GM12878 (cell line): ENCODE measurements around the gene TBC1D10A. TPM values are rescaled to one million over a fixed set of nuclear protein-coding genes. Genes with fewer than 3 reads are reported as not detected.

Experiments
- ATAC-seq: fragments of 200-7000 bp; cut with Tn5 transposase; 3 replicates; pipeline ENCODE4 v1.9.1; 2020; ENCODE audit warnings: mild to moderate bottlenecking, moderate library complexity
- BruUV-seq: library from RNA; stranded (reverse); fragments of 400-500 nt; replicated peaks from 2 replicates; lab custom pipeline; 2021; lab: Mats Ljungman, UMichigan
- CTCF ChIA-PET: fragments of 300-600 bp; sonication (Branson Sonifier 250); formaldehyde crosslinking; extraction: SDS; loops from one replicate; lab custom pipeline; 2021; ENCODE audit warnings: inconsistent platforms; lab: Yijun Ruan, JAX
- POLR2A ChIA-PET: fragments of 350-600 bp; formaldehyde crosslinking; extraction: SDS; loops from one replicate; lab custom pipeline; 2021; ENCODE audit warnings: inconsistent platforms; lab: Charles Lee
- RAD21 ChIA-PET: fragments of 300-600 bp; sonication (Branson Sonifier 250); formaldehyde crosslinking; loops from one replicate; lab custom pipeline; 2023; ENCODE audit warnings: antibody characterized with exemption; ENCODE audit not compliant: unreplicated experiment; lab: Charles Lee
- SMC1A ChIA-PET: fragments of 300-600 bp; sonication (Branson Sonifier 250); formaldehyde crosslinking; loops from one replicate; lab custom pipeline; 2023; ENCODE audit not compliant: unreplicated experiment, uncharacterized antibody; lab: Charles Lee
- DNase-seq: peaks from one replicate; pipeline ENCODE4 v3.0.0-alpha.2; 2011; ENCODE audit warnings: low read depth, low spot score
- FAIRE-seq: peaks from 3 replicates; lab custom pipeline; 2011; peaks lifted over from hg19 to GRCh38; lab: Jason Lieb, UNC
- H2AFZ ChIP-seq: 2 replicates; pipeline ENCODE4 v1.6.0; 2011; ENCODE audit warnings: low read depth, low read length, control low read depth; ENCODE audit not compliant: control insufficient read depth
- H3K27ac ChIP-seq: 2 replicates; pipeline ENCODE4 v1.5.1; 2011; ENCODE audit warnings: control low read depth; ENCODE audit not compliant: control insufficient read depth, insufficient read depth
- H3K27me3 ChIP-seq, 2 experiments: replicated peaks in 1 of 2; 2 replicates each; pipeline versions ENCODE4 v1.6.0 to v1.6.1; 2011; ENCODE audit warnings: low read length in 1 of 2; ENCODE audit not compliant: control insufficient read depth in 2 of 2, insufficient read depth in 2 of 2
- H3K36me3 ChIP-seq, 2 experiments: 2 replicates each; pipeline ENCODE4 v1.5.1; 2011; ENCODE audit warnings: low read length in 1 of 2; ENCODE audit not compliant: control insufficient read depth in 2 of 2, insufficient read depth in 2 of 2
- H3K4me1 ChIP-seq: 2 replicates; pipeline ENCODE4 v1.6.1; 2011; ENCODE audit warnings: mild to moderate bottlenecking, low read length, moderate library complexity, mixed read lengths; ENCODE audit not compliant: control insufficient read depth, insufficient read depth
- H3K4me2 ChIP-seq: 2 replicates; pipeline ENCODE4 v1.6.0; 2011; ENCODE audit warnings: control low read depth; ENCODE audit not compliant: control insufficient read depth, insufficient read depth
- H3K4me3 ChIP-seq: fragments of 200-600 bp; sonication (generic); 2 replicates; pipeline ENCODE4 v1.5.1; 2016
- H3K79me2 ChIP-seq: 2 replicates; pipeline ENCODE4 v1.6.0; 2011; ENCODE audit warnings: low read length; ENCODE audit not compliant: control insufficient read depth, insufficient read depth
- H3K9ac ChIP-seq: 2 replicates; pipeline ENCODE4 v1.8.0; 2011; ENCODE audit warnings: low read length, control low read depth, mixed read lengths; ENCODE audit not compliant: control insufficient read depth, insufficient read depth
- H3K9me3 ChIP-seq: replicated peaks from 3 replicates; pipeline ENCODE4 v1.5.1; 2011; ENCODE audit warnings: mild to moderate bottlenecking, low read length; ENCODE audit not compliant: control insufficient read depth, insufficient read depth
- H4K20me1 ChIP-seq: 2 replicates; pipeline ENCODE4 v1.6.0; 2011; ENCODE audit not compliant: control insufficient read depth, insufficient read depth
- IKZF1 ChIP-seq: fragments of 450-650 bp; conservative IDR thresholded peaks from 2 replicates; pipeline ENCODE4 v1.6.1; 2017; ENCODE audit warnings: antibody characterized with exemption, mild to moderate bottlenecking
- NFYB ChIP-seq: IDR thresholded peaks from 2 replicates; pipeline ENCODE4 v1.6.1; 2011; ENCODE audit warnings: low read depth, mild to moderate bottlenecking, low read length, improper control_type of control experiment, moderate library complexity; ENCODE audit not compliant: insufficient read depth
- SKIL ChIP-seq: fragments of 450-650 bp; IDR thresholded peaks from 2 replicates; pipeline ENCODE4 v1.6.1; 2017; ENCODE audit warnings: mild to moderate bottlenecking, low read depth, inconsistent platforms; ENCODE audit not compliant: poor library complexity, severe bottlenecking
- SPI1 ChIP-seq: IDR thresholded peaks from 2 replicates; pipeline ENCODE4 v1.6.1; 2011; ENCODE audit warnings: low read depth, mild to moderate bottlenecking, low read length, moderate library complexity, borderline replicate concordance; ENCODE audit not compliant: insufficient read depth
- WGBS: methylation state at CpG from one replicate; pipeline ENCODE4 v1.1.6; 2016; ENCODE audit warnings: low lambda C conversion rate; ENCODE audit not compliant: insufficient replicate concordance, insufficient coverage; ENCODE audit errors: missing lambda C conversion rate; 5-methylcytosine and 5-hydroxymethylcytosine counted together
- in situ Hi-C: fragments of 300-500 bp; cut with MboI; formaldehyde crosslinking; loops from 9 replicates; pipeline ENCODE4 v1.14.3; 2018; ENCODE audit warnings: mixed read lengths
- intact Hi-C: fragments of 100-400 bp; cut with micrococcal nuclease; formaldehyde crosslinking; loops from one replicate; pipeline ENCODE4 v1.14.2; 2022; ENCODE audit not compliant: unreplicated experiment
- polyA plus RNA-seq, 11 experiments: library from polyadenylated mRNA; depleted of rRNA in 4 of 11; unstranded in 6 of 11; stranded (reverse) in 5 of 11; fragments of >200 nt; fragmentation: Nextera tagmentation in 4 of 11; fragmentation: Illumina TruSeq in 1 of 11; extraction: Ambion mirVana in 4 of 11; extraction: Trizol in 1 of 11; gene quantifications; 1 replicate in 1 of 11; 2 replicates in 10 of 11; pipeline versions ENCODE4 v1.2.1 to v1.2.3, GENCODE V29; 2011 to 2016; ENCODE audit warnings: inconsistent platforms in 2 of 11, missing spikeins in 2 of 11, low read depth in 1 of 11
- total RNA-seq, 4 experiments: library from RNA; depleted of rRNA in 3 of 4; stranded (reverse); fragments of >200 nt in 3 of 4; fragmentation: Illumina TruSeq in 1 of 4; extraction: Trizol in 1 of 4; gene quantifications; 2 replicates each; pipeline versions ENCODE4 v1.2.1 to v1.2.3, GENCODE V29; 2013 to 2021

The TBC1D10A gene
- total and polyA plus RNA-seq, 10 of the 15 experiments (the other 5 are each of a cell fraction or from before 2014, with no cell fraction given), result 0.27 to 25.7 (median 15.3) TPM

GRCh38 chr22:30252411-30253204 is 74.1 kb downstream of the TBC1D10A start:
- peaks cover 10% of the 10 kb centered on the region for H3K4me1 ChIP-seq
- RAD21 ChIA-PET, result interaction anchor here (1.0 kb wide), 1 partner anchor 35 kb away, joined by 3 read pairs; no protein-coding TSS in a partner anchor
- intact Hi-C loops, result no loop called here
- FAIRE-seq, result no peak
- no peak overlapping the region for H3K4me2 ChIP-seq
- in situ Hi-C loops, result no loop called here
- POLR2A ChIA-PET, result no interaction called here
- no peaks in the 10 kb centered on the region for H3K9me3 ChIP-seq
- H3K27ac ChIP-seq, result no peak overlapping the region
- DNase-seq, result no peak
- BruUV-seq, result no TSS peak
- no peaks in the 10 kb centered on the region for H3K79me2 ChIP-seq
- no peak overlapping the region for H3K9ac ChIP-seq
- H3K4me3 ChIP-seq, result no peak overlapping the region
- H3K36me3 ChIP-seq, result no peaks in the 10 kb centered on the region
- WGBS, result 62% methylated on average over 17 of the region's 22 CpGs
- no peaks in the 10 kb centered on the region for H4K20me1 ChIP-seq
- peak; percentile 15 for ATAC-seq
- CTCF ChIA-PET, result interaction anchor here (0.8 kb wide), 1 partner anchor 11 kb away, joined by 3 read pairs; no protein-coding TSS in a partner anchor
- H2AFZ ChIP-seq, result no peak overlapping the region
- SMC1A ChIA-PET, result interaction anchor here (1.2 kb wide), 1 partner anchor 35 kb away, joined by 4 read pairs; no protein-coding TSS in a partner anchor
- no peaks in the 10 kb centered on the region; a peak in 1 of 4 replicates for H3K27me3 ChIP-seq
- TF ChIP-seq SKIL (no peak), SPI1 (peak; percentile 58; the same call in 1 of the 2 replicates), IKZF1 (peak; percentile 46; the same call in 1 of the 2 replicates), NFYB (no peak)
